GM23338 (cell line): ENCODE measurements around the gene HPS5. TPM values are rescaled to one million over a fixed set of nuclear protein-coding genes. Genes with fewer than 3 reads are reported as not detected.

Experiments
- ATAC-seq: fragments of 200-7000 bp; cut with Tn5 transposase; 3 replicates; pipeline ENCODE4 v1.9.1; 2020
- DNase-seq: peaks from one replicate; pipeline ENCODE4 v3.0.0-alpha.2; 2015; ENCODE audit warnings: low spot score
- H2AFZ ChIP-seq: fragments of 200-600 bp; sonication (generic); 2 replicates; pipeline ENCODE4 v1.8.0; 2016; ENCODE audit warnings: antibody characterized with exemption, mild to moderate bottlenecking, moderate library complexity
- H3F3A ChIP-seq: fragments of 200-600 bp; sonication (generic); replicated peaks from 2 replicates; pipeline ENCODE4 v1.8.0; 2017; ENCODE audit warnings: antibody characterized with exemption, mixed run types, low read depth
- H3K27ac ChIP-seq: fragments of 200-600 bp; sonication (generic); 2 replicates; pipeline ENCODE4 v1.6.1; 2016; ENCODE audit warnings: low read depth
- H3K27me3 ChIP-seq: fragments of 200-600 bp; sonication (generic); 2 replicates; pipeline ENCODE4 v1.8.0; 2016; ENCODE audit warnings: mild to moderate bottlenecking, mixed run types, moderate library complexity; ENCODE audit not compliant: insufficient read depth
- H3K36me3 ChIP-seq: fragments of 200-600 bp; sonication (generic); 2 replicates; pipeline ENCODE4 v1.8.0; 2016; ENCODE audit warnings: mild to moderate bottlenecking; ENCODE audit not compliant: insufficient read depth
- H3K4me1 ChIP-seq: fragments of 200-600 bp; sonication (generic); 2 replicates; pipeline ENCODE4 v1.8.0; 2016; ENCODE audit warnings: mild to moderate bottlenecking, moderate library complexity; ENCODE audit not compliant: insufficient read depth
- H3K4me2 ChIP-seq: fragments of 200-600 bp; sonication (generic); 2 replicates; pipeline ENCODE4 v1.7.1; 2017; ENCODE audit warnings: mixed run types
- H3K4me3 ChIP-seq: fragments of 200-600 bp; sonication (generic); 2 replicates; pipeline ENCODE4 v1.6.1; 2016; ENCODE audit warnings: mixed run types
- H3K79me2 ChIP-seq: fragments of 200-600 bp; sonication (generic); replicated peaks from 2 replicates; pipeline ENCODE4 v1.8.0; 2017; ENCODE audit warnings: mild to moderate bottlenecking; ENCODE audit not compliant: insufficient read depth
- H3K9me2 ChIP-seq: fragments of 200-600 bp; sonication (generic); 2 replicates; pipeline ENCODE4 v1.8.0; 2017; ENCODE audit not compliant: insufficient read depth
- H4K20me1 ChIP-seq: fragments of 200-600 bp; sonication (generic); replicated peaks from 2 replicates; pipeline ENCODE4 v1.8.0; 2017; ENCODE audit warnings: mild to moderate bottlenecking; ENCODE audit not compliant: insufficient read depth
- H3K27ac Mint-ChIP-seq: 2 replicates; pipeline ENCODE4 v1.8.0; 2020; ENCODE audit warnings: inconsistent platforms, mild to moderate bottlenecking, moderate library complexity, mixed read lengths
- H3K27me3 Mint-ChIP-seq: 3 replicates; pipeline ENCODE4 v1.8.0; 2022; ENCODE audit warnings: low read depth, mild to moderate bottlenecking, moderate library complexity, mixed read lengths, inconsistent platforms; ENCODE audit not compliant: insufficient read depth, poor library complexity
- H3K36me3 Mint-ChIP-seq: 3 replicates; pipeline ENCODE4 v1.8.0; 2021; ENCODE audit warnings: low read depth, mild to moderate bottlenecking, inconsistent platforms, moderate library complexity, mixed read lengths
- H3K4me1 Mint-ChIP-seq: 3 replicates; pipeline ENCODE4 v1.8.0; 2020; ENCODE audit warnings: mild to moderate bottlenecking, inconsistent platforms, mixed read lengths
- H3K4me3 Mint-ChIP-seq: 3 replicates; pipeline ENCODE4 v1.8.0; 2021; ENCODE audit warnings: moderate library complexity, mild to moderate bottlenecking, inconsistent platforms, mixed read lengths
- H3K9me3 Mint-ChIP-seq: 3 replicates; pipeline ENCODE4 v1.8.0; 2020; ENCODE audit warnings: moderate library complexity, mild to moderate bottlenecking, inconsistent platforms, mixed read lengths
- CTCF ChIP-seq, 2 experiments: fragments of 200-600 bp in 1 of 2; sonication (generic) in 1 of 2; conservative IDR thresholded peaks; 2 replicates each; pipeline versions ENCODE4 v1.5.1 to v1.6.1; 2016 to 2017; ENCODE audit warnings: antibody characterized with exemption in 2 of 2, low read depth in 2 of 2, mild to moderate bottlenecking in 2 of 2, moderate library complexity in 1 of 2
- ETS1 ChIP-seq: IDR thresholded peaks from 2 replicates; pipeline ENCODE4 v1.6.1; 2016; ENCODE audit warnings: antibody characterized with exemption
- EZH2 ChIP-seq: fragments of 200-600 bp; sonication (generic); IDR thresholded peaks from one replicate; pipeline ENCODE4 v1.8.0; 2017; ENCODE audit warnings: antibody characterized with exemption, mild to moderate bottlenecking, low read depth; ENCODE audit not compliant: unreplicated experiment
- EZH2phosphoT487 ChIP-seq: fragments of 200-600 bp; sonication (generic); IDR thresholded peaks from one replicate; pipeline ENCODE4 v1.8.1; 2018; ENCODE audit warnings: antibody characterized with exemption; ENCODE audit not compliant: unreplicated experiment
- NANOG ChIP-seq: IDR thresholded peaks from 2 replicates; pipeline ENCODE4 v1.6.1; 2016; ENCODE audit warnings: antibody characterized with exemption, borderline replicate concordance
- REST ChIP-seq: IDR thresholded peaks from one replicate; pipeline ENCODE4 v1.6.1; 2018; ENCODE audit warnings: antibody characterized with exemption; ENCODE audit not compliant: unreplicated experiment
- STAT1 ChIP-seq: IDR thresholded peaks from one replicate; pipeline ENCODE4 v1.6.1; 2016; ENCODE audit warnings: antibody characterized with exemption; ENCODE audit not compliant: unreplicated experiment
- ZNF331 ChIP-seq: fragments of 250-450 bp; sonication (Bioruptor Pico); IDR thresholded peaks from 2 replicates; pipeline ENCODE4 v1.5.0; 2020; ENCODE audit warnings: low read depth, mild to moderate bottlenecking, moderate library complexity
- ZNF462 ChIP-seq: fragments of 250-450 bp; sonication (Bioruptor Pico); IDR thresholded peaks from 2 replicates; pipeline ENCODE4 v1.5.0; 2020; ENCODE audit warnings: mild to moderate bottlenecking, moderate library complexity
- polyA plus RNA-seq: library from polyadenylated mRNA; unstranded; fragments of >200 nt; fragmentation: Nextera tagmentation; extraction: Ambion mirVana; gene quantifications from 2 replicates; pipeline ENCODE4 v1.2.1, GENCODE V29; 2016
- total RNA-seq: library from RNA; depleted of rRNA; stranded (reverse); fragments of >200 nt; shearing (Covaris generic); gene quantifications from 2 replicates; pipeline ENCODE4 v1.2.3, GENCODE V29; 2014

The HPS5 gene
- total and polyA plus RNA-seq, 2 experiments from 2014 or later = 11.5 to 18.6 TPM

- TF ChIP-seq ZNF462 = no peak
- TF ChIP-seq REST = no peak
- no peak for TF ChIP-seq CTCF (conservative IDR thresholded peaks at IDR 0.05; ENCODE audit: low read depth in 2 of 2)
Observed at GRCh38 chr11:18285841-18286240, 36.1 kb downstream of the HPS5 start (continued).

GRCh38 chr11:18282626-18283025 is 39.3 kb downstream of the HPS5 start:
- no peak overlapping the region for H2AFZ ChIP-seq
- Mint-ChIP-seq H3K4me1 (no peaks in the 10 kb centered on the region), H3K4me3 (no peak overlapping the region), H3K9me3 (no peaks in the 10 kb centered on the region), H3K27ac (no peak overlapping the region), H3K36me3 (peaks cover 61% of the 10 kb centered on the region), H3K27me3 (no peaks in the 10 kb centered on the region)
- peaks cover 52% of the 10 kb centered on the region for H3K36me3 ChIP-seq
- H3K4me2 ChIP-seq = no peak overlapping the region
- H3F3A ChIP-seq = 0 out of 2 replicates have a peak, but pooled peaks cover 3% of the 10 kb centered on the region
- no peaks in the 10 kb centered on the region for H4K20me1 ChIP-seq
- no peaks in the 10 kb centered on the region for H3K27me3 ChIP-seq
- no peak for DNase-seq
- ATAC-seq = no peak
- H3K4me1 ChIP-seq = no peaks in the 10 kb centered on the region
- no peaks in the 10 kb centered on the region for H3K9me2 ChIP-seq
- H3K79me2 ChIP-seq = no peaks in the 10 kb centered on the region
- H3K4me3 ChIP-seq = no peak overlapping the region
- no peak overlapping the region for H3K27ac ChIP-seq
- TF ChIP-seq NANOG = no peak
- no peak for TF ChIP-seq ETS1
- no peak for TF ChIP-seq REST
- TF ChIP-seq EZH2phosphoT487 = no peak
- TF ChIP-seq ZNF331 (CRISPR knock-in tag) = no peak
- TF ChIP-seq EZH2 = no peak
- no peak for TF ChIP-seq STAT1
